NT2/D1 (cell line): ENCODE data around the gene C20orf202.
A peak's percentile ranks its signal among the peaks of the same experiment; 100 is the strongest.

Experiments used
- DNase-seq: peaks from one replicate; pipeline ENCODE4 v3.0.0-alpha.2; 2011; ENCODE audit warnings: low read depth, low spot score
- H3K27me3 ChIP-seq: 2 replicates; pipeline ENCODE4 v1.6.0; 2011; ENCODE audit warnings: mild to moderate bottlenecking; ENCODE audit not compliant: insufficient read length, insufficient read depth
- H3K36me3 ChIP-seq: 2 replicates; pipeline ENCODE4 v1.6.1; 2011; ENCODE audit warnings: mild to moderate bottlenecking, low read length, mixed read lengths; ENCODE audit not compliant: insufficient read depth, insufficient read length
- H3K4me1 ChIP-seq: 2 replicates; pipeline ENCODE4 v1.5.1; 2011; ENCODE audit not compliant: insufficient read depth, insufficient read length
- H3K4me3 ChIP-seq: 2 replicates; pipeline ENCODE4 v1.5.1; 2011; ENCODE audit warnings: low read depth; ENCODE audit not compliant: insufficient read length
- H3K9ac ChIP-seq: 2 replicates; pipeline ENCODE4 v1.6.0; 2011; ENCODE audit warnings: low read depth; ENCODE audit not compliant: insufficient read length
- H3K9me3 ChIP-seq: 2 replicates; pipeline ENCODE4 v1.5.1; 2011; ENCODE audit warnings: mild to moderate bottlenecking, low read length; ENCODE audit not compliant: insufficient read depth
- SUZ12 ChIP-seq: IDR thresholded peaks from 2 replicates; pipeline ENCODE4 v1.6.1; 2011; ENCODE audit not compliant: insufficient read length, insufficient read depth; ENCODE audit errors: extremely low read depth
- YY1 ChIP-seq: IDR thresholded peaks from 2 replicates; pipeline ENCODE4 v1.6.1; 2011; ENCODE audit not compliant: insufficient read length, insufficient read depth
- ZNF274 ChIP-seq: IDR thresholded peaks from 2 replicates; pipeline ENCODE4 v1.6.1; 2011; ENCODE audit warnings: mild to moderate bottlenecking, low read depth, low read length

The C20orf202 gene

GRCh38 chr20:1163653-1164052, 39.6 kb upstream of the C20orf202 start:
- no peaks in the 10 kb centered on the region for H3K27me3 ChIP-seq
- no peak for DNase-seq
- peaks cover 87% of the 10 kb centered on the region for H3K36me3 ChIP-seq
- H3K9me3 ChIP-seq, result no peaks in the 10 kb centered on the region
- no peaks in the 10 kb centered on the region for H3K4me1 ChIP-seq
- no peak overlapping the region for H3K9ac ChIP-seq
- H3K4me3 ChIP-seq, result no peak overlapping the region
- TF ChIP-seq SUZ12 (no peak), ZNF274 (no peak), YY1 (no peak)

DNA sequence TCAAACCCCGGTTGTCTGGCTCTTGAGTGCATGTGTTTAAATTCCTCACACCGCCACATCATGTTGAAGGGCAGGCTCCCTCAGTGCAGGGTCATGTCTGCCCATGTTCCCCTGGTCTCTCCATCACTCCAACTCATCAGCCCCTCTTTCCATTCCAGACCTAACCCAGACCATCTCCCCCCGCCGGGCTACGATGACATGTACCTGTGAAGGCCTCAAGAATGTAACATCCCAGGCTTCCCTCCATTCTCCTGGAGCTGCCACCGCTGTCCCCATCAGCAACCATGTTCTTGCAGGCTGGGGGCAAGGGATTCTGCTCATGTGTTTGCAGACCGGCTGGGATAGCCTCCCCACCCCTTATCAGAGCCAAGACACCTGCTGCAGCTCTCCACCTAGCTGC, 38.4 kb upstream of the C20orf202 start:
- no peak for DNase-seq
- no peaks in the 10 kb centered on the region for H3K27me3 ChIP-seq
- H3K9me3 ChIP-seq, result no peaks in the 10 kb centered on the region
- TF ChIP-seq ZNF274 (no peak), YY1 (no peak), SUZ12 (no peak)
- no peak overlapping the region for H3K9ac ChIP-seq
- no peaks in the 10 kb centered on the region for H3K4me1 ChIP-seq
- peaks cover 92% of the 10 kb centered on the region for H3K36me3 ChIP-seq
- H3K4me3 ChIP-seq, result no peak overlapping the region

GRCh38 chr20:1165521-1165920, 37.7 kb upstream of the C20orf202 start:
- Histone ChIP-seq H3K9ac (no peak overlapping the region), H3K36me3 (peaks cover 91% of the 10 kb centered on the region), H3K4me3 (no peak overlapping the region), H3K9me3 (no peaks in the 10 kb centered on the region), H3K27me3 (no peaks in the 10 kb centered on the region), H3K4me1 (no peaks in the 10 kb centered on the region)
- no peak for DNase-seq
- TF ChIP-seq ZNF274 (no peak), SUZ12 (no peak), YY1 (no peak)

DNA sequence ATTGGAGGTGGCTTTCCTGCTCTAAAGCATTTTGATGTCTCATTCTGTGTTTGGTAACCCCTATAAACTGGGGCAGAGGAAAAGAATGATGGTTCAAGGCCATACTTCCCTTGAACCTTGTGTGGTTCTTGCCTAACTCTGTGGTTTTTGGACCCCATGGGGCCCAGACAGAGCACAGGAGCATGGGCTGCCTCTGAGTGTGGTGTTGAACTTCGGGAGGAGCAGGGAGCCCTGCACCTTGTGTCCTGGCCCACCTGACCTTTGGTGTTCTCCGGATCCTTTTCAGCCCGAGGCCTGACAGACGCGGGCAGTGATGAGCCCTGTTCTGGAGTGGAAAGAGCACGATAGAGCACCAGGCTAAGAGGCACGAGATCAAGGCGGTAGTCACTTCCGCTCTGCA, 37.3 kb upstream of the C20orf202 start:
- no peaks in the 10 kb centered on the region for H3K4me1 ChIP-seq
- TF ChIP-seq ZNF274 (no peak), YY1 (no peak), SUZ12 (no peak)
- H3K27me3 ChIP-seq, result no peaks in the 10 kb centered on the region
- H3K4me3 ChIP-seq, result no peak overlapping the region
- DNase-seq, result no peak
- H3K9ac ChIP-seq, result no peak overlapping the region
- no peaks in the 10 kb centered on the region for H3K9me3 ChIP-seq
- peaks cover 91% of the 10 kb centered on the region for H3K36me3 ChIP-seq

DNA sequence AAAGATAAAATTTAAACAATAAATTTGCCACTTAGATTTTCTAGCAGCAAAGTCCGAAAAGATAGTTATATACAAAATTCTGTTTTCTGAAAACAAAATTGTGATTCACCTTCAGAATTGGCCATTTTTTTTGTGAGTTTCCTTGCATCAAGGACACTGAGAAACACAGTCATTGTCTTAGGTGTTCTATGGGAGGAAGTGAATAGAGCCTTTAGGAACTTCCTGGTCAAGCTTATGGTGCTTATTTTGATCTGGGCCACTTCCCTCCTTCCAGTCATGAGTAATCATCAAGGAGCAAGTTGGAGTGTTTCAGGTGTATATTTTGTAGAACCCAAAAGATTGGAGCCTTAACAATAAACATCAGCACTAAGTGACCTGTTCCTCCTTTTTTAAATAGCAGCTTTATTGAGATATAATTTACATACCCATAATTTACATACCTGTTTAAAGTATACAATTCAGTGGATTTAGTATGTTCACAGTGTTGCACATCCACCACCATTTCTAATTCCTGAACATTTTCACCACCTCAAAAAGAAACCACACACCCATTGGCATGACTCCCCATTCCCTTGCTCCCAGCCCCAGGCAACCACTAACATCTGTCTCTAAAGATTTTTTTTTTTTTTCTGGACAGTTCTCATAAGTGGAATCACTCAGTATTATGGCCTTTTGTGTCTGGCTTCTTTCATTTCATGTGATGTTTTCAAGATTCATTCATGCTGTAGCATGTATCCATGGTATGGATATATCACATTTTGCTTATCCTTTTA, 36.1 kb upstream of the C20orf202 start:
- no peak for DNase-seq
- Histone ChIP-seq H3K4me1 (no peaks in the 10 kb centered on the region), H3K9ac (no peak overlapping the region), H3K4me3 (no peak overlapping the region), H3K36me3 (peaks cover 84% of the 10 kb centered on the region), H3K9me3 (no peaks in the 10 kb centered on the region), H3K27me3 (no peaks in the 10 kb centered on the region)
- no peak for TF ChIP-seq YY1
- TF ChIP-seq SUZ12, result no peak
- TF ChIP-seq ZNF274, result no peak

DNA sequence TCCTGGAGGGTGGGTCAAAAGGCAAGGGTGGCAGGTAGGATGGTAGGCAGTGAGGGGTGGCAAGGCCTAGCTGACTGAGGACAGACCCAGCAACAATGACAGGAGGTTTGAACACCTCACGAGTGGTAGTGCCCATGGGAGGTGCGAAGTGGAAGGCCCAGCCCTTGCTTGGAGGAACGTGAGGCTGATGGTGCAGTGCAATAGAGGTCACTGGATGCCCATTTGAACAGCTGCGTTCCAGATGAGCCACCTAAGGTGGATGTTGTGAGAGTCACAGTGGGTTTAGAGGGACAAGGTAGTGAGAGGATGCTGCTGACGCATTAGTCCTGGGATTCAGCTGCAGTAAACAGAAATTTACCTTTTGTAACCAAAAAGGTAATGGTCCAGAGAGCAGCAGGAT, 34.0 kb upstream of the C20orf202 start:
- Histone ChIP-seq H3K4me3 (no peak overlapping the region), H3K36me3 (peaks cover 65% of the 10 kb centered on the region), H3K9me3 (no peaks in the 10 kb centered on the region), H3K4me1 (no peaks in the 10 kb centered on the region), H3K27me3 (no peaks in the 10 kb centered on the region), H3K9ac (no peak overlapping the region)
- DNase-seq, result no peak
- TF ChIP-seq YY1, result no peak

DNA sequence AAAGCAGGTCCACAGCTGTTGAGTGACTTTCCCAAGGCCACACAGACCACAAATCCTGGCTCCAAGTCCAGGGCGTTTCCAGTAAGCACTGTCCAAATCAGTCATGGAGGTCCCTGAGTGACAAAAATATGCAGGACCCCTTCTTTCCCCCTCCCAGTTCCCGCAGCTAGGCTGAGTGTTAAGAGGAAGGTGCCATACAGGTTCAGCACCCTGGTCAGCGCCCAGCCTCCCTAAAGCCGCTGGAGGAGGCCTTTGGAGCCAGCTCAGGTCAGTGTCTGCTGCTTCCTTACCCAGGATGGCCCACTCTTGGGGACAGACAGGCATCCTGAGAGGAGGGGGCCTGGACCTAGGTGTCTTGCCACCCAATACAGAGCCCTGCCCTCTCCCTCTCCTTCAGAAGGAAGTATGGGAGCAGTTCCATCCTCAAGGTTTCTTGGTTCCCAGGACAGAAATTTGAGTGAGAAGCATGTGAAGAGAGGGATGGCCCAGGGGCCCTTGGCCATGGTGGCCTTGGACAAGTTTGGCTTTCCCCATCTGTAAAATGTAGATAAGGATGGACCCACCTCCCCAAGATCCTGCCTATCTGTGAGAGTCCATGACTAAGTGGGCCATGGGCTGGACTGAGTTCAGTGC, 31.7 kb upstream of the C20orf202 start:
- peak; percentile 35 for DNase-seq
- Histone ChIP-seq H3K9ac (no peak overlapping the region), H3K36me3 (peaks cover 41% of the 10 kb centered on the region), H3K4me3 (no peak overlapping the region), H3K27me3 (no peaks in the 10 kb centered on the region), H3K9me3 (no peaks in the 10 kb centered on the region), H3K4me1 (no peaks in the 10 kb centered on the region)
- no peak for TF ChIP-seq SUZ12
- TF ChIP-seq YY1, result no peak
- TF ChIP-seq ZNF274, result no peak
